ENCODE results near the gene TNRC6C.

TNRC6C gene

DNA sequence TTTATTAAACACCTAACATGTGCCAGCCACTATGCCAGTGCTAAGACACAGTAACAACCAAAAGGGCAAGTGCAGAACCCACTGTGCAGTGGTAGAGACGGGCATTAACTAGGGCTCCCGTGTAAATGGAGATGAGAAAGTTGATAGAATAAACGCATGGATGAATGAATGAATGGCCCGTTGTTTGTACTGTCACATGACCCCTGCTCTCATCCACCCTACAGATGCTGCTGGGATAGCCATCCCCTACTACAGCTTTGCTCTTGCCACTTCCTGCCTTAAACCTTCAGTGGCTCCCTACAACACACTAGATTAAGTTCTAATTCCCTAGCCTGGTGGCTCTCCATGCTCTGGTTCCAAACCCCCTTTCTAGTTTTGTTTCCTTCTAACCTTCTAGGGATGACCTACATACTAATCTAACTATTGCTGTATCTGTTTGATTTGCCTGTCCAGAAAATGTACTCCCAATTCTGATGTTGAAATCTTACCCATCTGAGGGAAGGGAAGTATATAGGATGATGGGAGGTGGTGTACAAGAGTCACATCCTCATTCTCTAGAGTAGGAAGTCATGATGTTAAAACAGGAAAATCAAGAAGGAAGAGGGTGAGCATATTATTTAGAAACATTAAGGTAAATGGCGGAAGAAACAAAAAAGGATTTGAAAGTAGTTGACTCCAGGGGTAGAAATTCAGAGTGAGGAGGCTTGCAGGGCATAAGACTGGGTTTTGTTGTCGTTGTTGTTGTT is 11.4 kb upstream of the TNRC6C start:
- no peak overlapping the region for H3K4me3 ChIP-seq (ENCODE audit: insufficient read depth, low read depth, low read length, poor library complexity, severe bottlenecking)
- no peaks in the 10 kb centered on the region for H3K27me3 ChIP-seq (replicated peaks; ENCODE audit: control insufficient read depth, insufficient read depth, low read length, poor library complexity, severe bottlenecking)
- no peak overlapping the region for H3K27ac ChIP-seq (ENCODE audit: insufficient read depth, low read length, poor library complexity, severe bottlenecking)
- no peak for DNase-seq
- H3K9me3 ChIP-seq (ENCODE audit: control insufficient read depth, low read length): peaks cover 3% of the 10 kb centered on the region
- H3K4me1 ChIP-seq (ENCODE audit: control insufficient read depth, insufficient read depth, low read length, poor library complexity, severe bottlenecking): no peaks in the 10 kb centered on the region
- H3K36me3 ChIP-seq (ENCODE audit: control insufficient read depth, insufficient read depth, low read length): no peaks in the 10 kb centered on the region

DNA sequence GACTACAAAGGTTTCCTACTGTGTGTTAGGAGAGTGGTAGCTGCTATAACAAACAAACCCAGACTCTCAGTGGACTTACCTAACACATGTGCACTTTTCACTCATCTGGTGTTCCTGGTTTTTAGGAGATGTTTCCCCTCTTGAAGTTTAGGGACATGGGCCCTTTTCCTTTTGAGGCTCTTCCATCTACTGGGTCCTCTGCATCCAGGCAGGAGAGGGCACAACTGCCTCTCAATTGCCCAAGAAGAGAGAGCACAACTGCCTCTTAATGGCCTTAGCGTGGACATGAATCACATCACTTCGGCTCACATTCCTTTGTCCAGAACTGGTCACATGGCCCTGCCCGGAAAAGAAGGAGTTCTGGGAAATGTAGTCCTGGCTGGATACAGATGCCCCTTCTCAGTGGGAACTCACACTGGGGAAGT is 9.8 kb upstream of the TNRC6C start:
- H3K27me3 ChIP-seq (replicated peaks; ENCODE audit: control insufficient read depth, insufficient read depth, low read length, poor library complexity, severe bottlenecking): no peaks in the 10 kb centered on the region
- peaks cover 3% of the 10 kb centered on the region for H3K9me3 ChIP-seq (ENCODE audit: control insufficient read depth, low read length)
- no peaks in the 10 kb centered on the region for H3K4me1 ChIP-seq (ENCODE audit: control insufficient read depth, insufficient read depth, low read length, poor library complexity, severe bottlenecking)
- no peak overlapping the region for H3K4me3 ChIP-seq (ENCODE audit: insufficient read depth, low read depth, low read length, poor library complexity, severe bottlenecking)
- no peak overlapping the region for H3K27ac ChIP-seq (ENCODE audit: insufficient read depth, low read length, poor library complexity, severe bottlenecking)
- H3K36me3 ChIP-seq (ENCODE audit: control insufficient read depth, insufficient read depth, low read length): no peaks in the 10 kb centered on the region
- DNase-seq: no peak

DNA sequence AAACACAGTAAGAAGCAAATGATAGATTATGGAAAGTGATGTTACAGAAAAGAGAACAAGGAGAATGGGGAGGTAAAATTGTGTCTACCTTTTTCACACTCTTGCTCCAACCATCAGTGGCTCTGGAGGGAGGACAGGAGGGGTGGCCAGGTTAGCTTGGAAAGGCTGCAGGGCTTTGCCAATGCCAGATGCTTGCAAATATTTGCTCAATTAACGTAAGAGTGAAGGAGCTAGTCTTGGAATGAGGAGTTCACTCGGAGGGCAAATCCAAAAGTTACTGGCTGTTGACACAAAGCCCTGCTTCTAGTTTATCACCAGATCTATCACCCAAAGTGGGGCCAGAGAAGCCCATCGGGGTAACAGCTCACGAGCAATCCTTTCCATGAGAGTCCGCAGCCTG is 7.4 kb upstream of the TNRC6C start:
- Histone ChIP-seq H3K9me3 (ENCODE audit: control insufficient read depth, low read length) (peaks cover 3% of the 10 kb centered on the region), H3K36me3 (ENCODE audit: control insufficient read depth, insufficient read depth, low read length) (no peaks in the 10 kb centered on the region), H3K27me3 (replicated peaks; ENCODE audit: control insufficient read depth, insufficient read depth, low read length, poor library complexity, severe bottlenecking) (no peaks in the 10 kb centered on the region), H3K4me3 (ENCODE audit: insufficient read depth, low read depth, low read length, poor library complexity, severe bottlenecking) (no peak overlapping the region), H3K4me1 (ENCODE audit: control insufficient read depth, insufficient read depth, low read length, poor library complexity, severe bottlenecking) (no peaks in the 10 kb centered on the region), H3K27ac (ENCODE audit: insufficient read depth, low read length, poor library complexity, severe bottlenecking) (no peak overlapping the region)
- no peak for DNase-seq

- Histone ChIP-seq H3K27me3 (replicated peaks; ENCODE audit: control insufficient read depth, insufficient read depth, low read length, poor library complexity, severe bottlenecking) (no peaks in the 10 kb centered on the region), H3K4me3 (ENCODE audit: insufficient read depth, low read depth, low read length, poor library complexity, severe bottlenecking) (no peak overlapping the region), H3K27ac (ENCODE audit: insufficient read depth, low read length, poor library complexity, severe bottlenecking) (no peak overlapping the region), H3K9me3 (ENCODE audit: control insufficient read depth, low read length) (peaks cover 3% of the 10 kb centered on the region), H3K36me3 (ENCODE audit: control insufficient read depth, insufficient read depth, low read length) (no peaks in the 10 kb centered on the region), H3K4me1 (ENCODE audit: control insufficient read depth, insufficient read depth, low read length, poor library complexity, severe bottlenecking) (no peaks in the 10 kb centered on the region)
- DNase-seq: no peak
Observed at GRCh38 chr17:77952368-77952767, 6.1 kb upstream of the TNRC6C start.

- no peak for DNase-seq
- Histone ChIP-seq H3K9me3 (ENCODE audit: control insufficient read depth, low read length) (no peaks in the 10 kb centered on the region), H3K4me1 (ENCODE audit: control insufficient read depth, insufficient read depth, low read length, poor library complexity, severe bottlenecking) (peaks cover 17% of the 10 kb centered on the region), H3K27ac (ENCODE audit: insufficient read depth, low read length, poor library complexity, severe bottlenecking) (peak overlapping the region; percentile 81), H3K36me3 (ENCODE audit: control insufficient read depth, insufficient read depth, low read length) (no peaks in the 10 kb centered on the region), H3K4me3 (ENCODE audit: insufficient read depth, low read depth, low read length, poor library complexity, severe bottlenecking) (peak overlapping the region; percentile 85), H3K27me3 (replicated peaks; ENCODE audit: control insufficient read depth, insufficient read depth, low read length, poor library complexity, severe bottlenecking) (no peaks in the 10 kb centered on the region)
Observed at GRCh38 chr17:77957235-77957856, 1.2 kb upstream of the TNRC6C start.

GRCh38 chr17:77958716-77959125 is 218 bp downstream of the TNRC6C start:
- Histone ChIP-seq H3K4me1 (ENCODE audit: control insufficient read depth, insufficient read depth, low read length, poor library complexity, severe bottlenecking) (peaks cover 28% of the 10 kb centered on the region), H3K4me3 (ENCODE audit: insufficient read depth, low read depth, low read length, poor library complexity, severe bottlenecking) (no peak overlapping the region), H3K27ac (ENCODE audit: insufficient read depth, low read length, poor library complexity, severe bottlenecking) (no peak overlapping the region), H3K9me3 (ENCODE audit: control insufficient read depth, low read length) (no peaks in the 10 kb centered on the region), H3K36me3 (ENCODE audit: control insufficient read depth, insufficient read depth, low read length) (no peaks in the 10 kb centered on the region), H3K27me3 (replicated peaks; ENCODE audit: control insufficient read depth, insufficient read depth, low read length, poor library complexity, severe bottlenecking) (no peaks in the 10 kb centered on the region)
- DNase-seq: no peak

GRCh38 chr17:77959126-77959925 is 823 bp downstream of the TNRC6C start:
- H3K4me3 ChIP-seq (ENCODE audit: insufficient read depth, low read depth, low read length, poor library complexity, severe bottlenecking): peak overlapping the region; percentile 75
- H3K27me3 ChIP-seq (replicated peaks; ENCODE audit: control insufficient read depth, insufficient read depth, low read length, poor library complexity, severe bottlenecking): no peaks in the 10 kb centered on the region
- peaks cover 30% of the 10 kb centered on the region for H3K4me1 ChIP-seq (ENCODE audit: control insufficient read depth, insufficient read depth, low read length, poor library complexity, severe bottlenecking)
- DNase-seq: peak in 2 of 3 donors; percentile 9
- no peaks in the 10 kb centered on the region for H3K9me3 ChIP-seq (ENCODE audit: control insufficient read depth, low read length)
- no peaks in the 10 kb centered on the region for H3K36me3 ChIP-seq (ENCODE audit: control insufficient read depth, insufficient read depth, low read length)
- H3K27ac ChIP-seq (ENCODE audit: insufficient read depth, low read length, poor library complexity, severe bottlenecking): peak overlapping the region; percentile 71

- H3K4me1 ChIP-seq (ENCODE audit: control insufficient read depth, insufficient read depth, low read length, poor library complexity, severe bottlenecking): peaks cover 34% of the 10 kb centered on the region
- H3K27me3 ChIP-seq (replicated peaks; ENCODE audit: control insufficient read depth, insufficient read depth, low read length, poor library complexity, severe bottlenecking): no peaks in the 10 kb centered on the region
- peak in 2 of 3 donors; percentile 8 to 14 for DNase-seq
- no peaks in the 10 kb centered on the region for H3K36me3 ChIP-seq (ENCODE audit: control insufficient read depth, insufficient read depth, low read length)
- peak overlapping the region; percentile 71 for H3K27ac ChIP-seq (ENCODE audit: insufficient read depth, low read length, poor library complexity, severe bottlenecking)
- H3K9me3 ChIP-seq (ENCODE audit: control insufficient read depth, low read length): no peaks in the 10 kb centered on the region
- peak overlapping the region; percentile 75 for H3K4me3 ChIP-seq (ENCODE audit: insufficient read depth, low read depth, low read length, poor library complexity, severe bottlenecking)
Observed at GRCh38 chr17:77959926-77960521, 1.5 kb downstream of the TNRC6C start.

DNA sequence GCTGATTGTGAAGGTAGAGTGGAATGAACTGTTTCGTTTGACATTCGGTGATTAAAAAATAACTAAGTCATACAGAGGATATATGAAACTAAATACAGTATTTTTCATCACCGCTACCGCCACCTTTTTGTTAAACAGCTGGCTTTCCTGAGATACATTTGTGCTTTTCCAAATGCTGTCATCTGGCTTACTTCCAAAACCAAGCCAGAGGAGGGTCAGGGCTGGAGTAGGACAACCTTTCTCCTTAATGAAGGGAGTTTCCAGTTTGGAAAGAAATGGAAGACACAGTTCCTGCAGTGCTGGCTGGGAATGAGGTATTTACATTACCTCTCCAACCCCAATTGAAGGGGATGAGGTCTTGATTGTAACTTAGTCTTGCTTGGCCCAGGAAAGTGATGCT is 3.2 kb downstream of the TNRC6C start:
- Histone ChIP-seq H3K9me3 (ENCODE audit: control insufficient read depth, low read length) (no peaks in the 10 kb centered on the region), H3K27me3 (replicated peaks; ENCODE audit: control insufficient read depth, insufficient read depth, low read length, poor library complexity, severe bottlenecking) (no peaks in the 10 kb centered on the region), H3K27ac (ENCODE audit: insufficient read depth, low read length, poor library complexity, severe bottlenecking) (no peak overlapping the region), H3K4me3 (ENCODE audit: insufficient read depth, low read depth, low read length, poor library complexity, severe bottlenecking) (no peak overlapping the region), H3K36me3 (ENCODE audit: control insufficient read depth, insufficient read depth, low read length) (no peaks in the 10 kb centered on the region), H3K4me1 (ENCODE audit: control insufficient read depth, insufficient read depth, low read length, poor library complexity, severe bottlenecking) (peaks cover 41% of the 10 kb centered on the region)
- no peak for DNase-seq

Measured in effector memory CD4-positive, alpha-beta T cell (primary cell).